Measurements from ENCODE around the gene CETP. TPM values are rescaled to one million over a fixed set of nuclear protein-coding genes. Genes with fewer than 3 reads are reported as not detected.
A peak's percentile ranks its signal among the peaks of the same experiment; 100 is the strongest.

The CETP gene
- total and polyA plus RNA-seq, 9 of the 15 experiments (the other 6 are each of a cell fraction or from before 2014, with no cell fraction given), result 0.07 to 0.11 TPM; not detected in 7

- TF ChIP-seq, protein P1, sequence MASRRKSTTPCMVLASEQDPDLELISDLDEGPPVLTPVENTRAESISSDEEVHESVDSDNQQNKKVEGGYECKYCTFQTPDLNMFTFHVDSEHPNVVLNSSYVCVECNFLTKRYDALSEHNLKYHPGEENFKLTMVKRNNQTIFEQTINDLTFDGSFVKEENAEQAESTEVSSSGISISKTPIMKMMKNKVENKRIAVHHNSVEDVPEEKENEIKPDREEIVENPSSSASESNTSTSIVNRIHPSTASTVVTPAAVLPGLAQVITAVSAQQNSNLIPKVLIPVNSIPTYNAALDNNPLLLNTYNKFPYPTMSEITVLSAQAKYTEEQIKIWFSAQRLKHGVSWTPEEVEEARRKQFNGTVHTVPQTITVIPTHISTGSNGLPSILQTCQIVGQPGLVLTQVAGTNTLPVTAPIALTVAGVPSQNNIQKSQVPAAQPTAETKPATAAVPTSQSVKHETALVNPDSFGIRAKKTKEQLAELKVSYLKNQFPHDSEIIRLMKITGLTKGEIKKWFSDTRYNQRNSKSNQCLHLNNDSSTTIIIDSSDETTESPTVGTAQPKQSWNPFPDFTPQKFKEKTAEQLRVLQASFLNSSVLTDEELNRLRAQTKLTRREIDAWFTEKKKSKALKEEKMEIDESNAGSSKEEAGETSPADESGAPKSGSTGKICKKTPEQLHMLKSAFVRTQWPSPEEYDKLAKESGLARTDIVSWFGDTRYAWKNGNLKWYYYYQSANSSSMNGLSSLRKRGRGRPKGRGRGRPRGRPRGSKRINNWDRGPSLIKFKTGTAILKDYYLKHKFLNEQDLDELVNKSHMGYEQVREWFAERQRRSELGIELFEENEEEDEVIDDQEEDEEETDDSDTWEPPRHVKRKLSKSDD (conservative IDR thresholded peaks at IDR 0.05; ENCODE audit: low read length), result no peak
- TF ChIP-seq ETV5 (CRISPR knock-in tag; IDR thresholded peaks at IDR 0.05; ENCODE audit: low read depth) (0 out of 2 replicates have a peak, but pooled peaks have one; percentile 29), COPS2 (conservative IDR thresholded peaks at IDR 0.05) (no peak), FOXK2 (conservative IDR thresholded peaks at IDR 0.05 in 1 of 2, IDR thresholded peaks at IDR 0.05 in 1 of 2; ENCODE audit: low read depth in 2 of 2) (no peak), ZNF124 (CRISPR knock-in tag; IDR thresholded peaks at IDR 0.05) (no peak), ETV6 (IDR thresholded peaks at IDR 0.05; ENCODE audit: borderline replicate concordance in 1 of 2, low read depth in 2 of 2, low read length in 1 of 2) (no peak), ETV6 (CRISPR knock-in tag; IDR thresholded peaks at IDR 0.05; ENCODE audit: borderline replicate concordance) (no peak), CHD2 (IDR thresholded peaks at IDR 0.05; ENCODE audit: low read depth, low read length) (peak; percentile 45; the same call in 1 of the 2 replicates), ZNF75A (CRISPR knock-in tag; IDR thresholded peaks at IDR 0.05) (no peak), ZNF384 (IDR thresholded peaks at IDR 0.05; ENCODE audit: low read depth, low read length) (no peak), KLF6 (CRISPR knock-in tag; IDR thresholded peaks at IDR 0.05; ENCODE audit: borderline replicate concordance) (no peak), SMARCA5 (IDR thresholded peaks at IDR 0.05) (no peak), CBFB (CRISPR knock-in tag; IDR thresholded peaks at IDR 0.05) (no peak), KDM5B (IDR thresholded peaks at IDR 0.05; ENCODE audit: insufficient replicate concordance, low read depth, low read length) (no peak), ADNP (tag; IDR thresholded peaks at IDR 0.05) (0 out of 2 replicates have a peak, but pooled peaks have one; percentile 30), OTX1 (CRISPR knock-in tag; IDR thresholded peaks at IDR 0.05) (no peak), TCF15 (CRISPR knock-in tag; IDR thresholded peaks at IDR 0.05) (no peak), SMC3 (conservative IDR thresholded peaks at IDR 0.05; ENCODE audit: insufficient read depth, low read depth, low read length) (peak; percentile 91)
- TF ChIP-seq, protein P2, sequence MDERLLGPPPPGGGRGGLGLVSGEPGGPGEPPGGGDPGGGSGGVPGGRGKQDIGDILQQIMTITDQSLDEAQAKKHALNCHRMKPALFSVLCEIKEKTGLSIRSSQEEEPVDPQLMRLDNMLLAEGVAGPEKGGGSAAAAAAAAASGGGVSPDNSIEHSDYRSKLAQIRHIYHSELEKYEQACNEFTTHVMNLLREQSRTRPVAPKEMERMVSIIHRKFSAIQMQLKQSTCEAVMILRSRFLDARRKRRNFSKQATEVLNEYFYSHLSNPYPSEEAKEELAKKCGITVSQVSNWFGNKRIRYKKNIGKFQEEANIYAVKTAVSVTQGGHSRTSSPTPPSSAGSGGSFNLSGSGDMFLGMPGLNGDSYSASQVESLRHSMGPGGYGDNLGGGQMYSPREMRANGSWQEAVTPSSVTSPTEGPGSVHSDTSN (CRISPR knock-in tag; IDR thresholded peaks at IDR 0.05; ENCODE audit: low read depth), result no peak
- TF ChIP-seq, protein P2 (tag; conservative IDR thresholded peaks at IDR 0.05; ENCODE audit: low read depth), result no peak
- TF ChIP-seq, protein P3, sequence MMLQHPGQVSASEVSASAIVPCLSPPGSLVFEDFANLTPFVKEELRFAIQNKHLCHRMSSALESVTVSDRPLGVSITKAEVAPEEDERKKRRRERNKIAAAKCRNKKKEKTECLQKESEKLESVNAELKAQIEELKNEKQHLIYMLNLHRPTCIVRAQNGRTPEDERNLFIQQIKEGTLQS (IDR thresholded peaks at IDR 0.05), result peak; percentile 97
- TF ChIP-seq, protein P3 (CRISPR knock-in tag; conservative IDR thresholded peaks at IDR 0.05), result peak; percentile 91
Measured at GRCh38 chr16:56964243-56965148, 2.7 kb downstream of the CETP start (continued).

Measured in K562 (cell line).